HG03571 (cell line): ENCODE results near the gene ZFAND4.
"Not testable (repeated sequence)": the region's sequence is repeated elsewhere in the genome, so short reads cannot be mapped to it uniquely, and the experiment has no call there.

Experiments used
- ATAC-seq: cut with Tn5 transposase; IDR thresholded peaks from one replicate; pipeline ENCODE4 v1.9.1; 2021; ENCODE audit not compliant: unreplicated experiment

Gene ZFAND4

DNA sequence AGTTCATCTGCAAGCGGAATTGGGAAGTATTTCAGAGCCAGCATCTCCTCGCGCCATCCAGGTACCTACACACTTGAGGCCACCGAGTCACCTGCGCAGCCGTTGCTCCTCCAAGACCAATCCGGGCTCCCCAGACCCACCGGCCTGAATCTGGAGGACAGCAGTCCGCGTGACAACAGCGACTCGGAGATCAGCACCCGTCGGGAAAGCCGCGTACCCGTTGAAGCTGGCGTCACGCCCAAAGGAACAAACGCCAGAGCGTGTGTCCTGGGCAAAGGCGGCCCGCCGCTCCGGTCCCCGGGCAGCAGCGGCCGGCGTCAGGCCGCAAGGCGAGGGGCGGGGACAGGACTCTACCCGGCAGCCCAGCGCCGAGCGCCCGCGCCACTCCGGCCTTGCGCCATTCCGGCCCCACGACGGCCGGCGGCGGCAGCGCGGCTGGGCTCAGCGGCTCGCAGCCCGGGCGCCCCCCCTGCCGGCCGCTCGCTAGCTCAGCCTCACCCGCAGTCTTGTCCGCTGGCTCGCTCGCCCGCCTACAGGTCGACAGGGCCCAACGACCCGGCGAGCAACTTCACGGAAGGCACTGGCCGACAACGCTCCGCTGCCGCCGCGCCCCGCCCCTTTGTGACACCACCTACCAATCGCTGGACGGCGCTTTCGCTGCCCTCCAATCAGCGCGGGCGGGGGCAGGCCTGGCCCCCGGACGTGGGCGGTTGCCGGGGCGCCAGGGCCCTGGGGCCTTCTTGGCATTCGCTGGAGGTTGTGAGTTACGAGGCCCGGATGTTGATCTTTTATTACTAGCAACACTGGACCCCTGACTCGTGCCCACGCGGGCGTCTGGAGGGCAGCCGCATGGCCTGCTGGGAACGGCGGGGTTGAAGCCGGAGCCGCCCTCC, at the start of gene ZFAND4:
TSS of gene ZFAND4 (minus strand) at position 592 of the 893 bp plus-strand sequence. CDS start 9,047 bp downstream, outside the sequence.
- ATAC-seq: peak; percentile 98

DNA sequence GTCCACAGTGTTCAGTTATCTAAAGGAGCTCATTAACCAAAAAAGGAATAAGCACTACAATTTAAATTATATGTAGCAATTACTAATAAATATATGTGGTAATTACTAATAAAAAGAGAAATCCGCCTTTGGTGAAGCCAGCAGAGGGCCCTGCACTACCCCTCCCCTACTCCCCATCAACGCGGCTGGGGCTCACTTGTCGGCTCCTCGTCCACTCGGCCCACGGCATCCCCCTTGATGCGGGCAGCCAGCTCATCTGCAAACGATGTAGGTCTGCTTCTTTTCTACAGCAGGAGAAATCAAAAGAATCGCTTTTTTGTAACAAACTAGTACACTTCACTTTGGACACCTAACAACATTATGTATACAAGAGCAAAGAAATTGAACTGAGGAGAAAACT, 48.9 kb upstream of the ZFAND4 start:
- ATAC-seq: not testable (repeated sequence)

DNA sequence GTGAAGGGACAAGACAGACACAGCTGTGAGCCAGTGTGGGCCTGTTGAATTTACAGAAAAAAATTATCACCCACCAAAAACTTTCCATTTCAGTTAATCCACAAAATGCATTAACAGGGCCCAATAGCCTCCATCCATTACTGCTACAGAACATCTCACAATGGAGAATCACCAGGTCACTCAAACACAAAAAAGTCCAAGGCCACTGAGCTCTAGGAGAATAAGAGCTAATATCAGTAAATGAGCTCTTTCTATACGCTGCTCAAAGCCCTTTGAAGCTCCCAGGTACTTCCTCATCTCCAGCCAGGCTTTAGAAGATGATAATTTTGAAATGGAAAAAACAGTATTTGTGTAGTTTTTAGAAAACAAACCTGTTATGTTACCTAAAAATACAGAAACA, 45.1 kb upstream of the ZFAND4 start:
- not testable (repeated sequence) for ATAC-seq

DNA sequence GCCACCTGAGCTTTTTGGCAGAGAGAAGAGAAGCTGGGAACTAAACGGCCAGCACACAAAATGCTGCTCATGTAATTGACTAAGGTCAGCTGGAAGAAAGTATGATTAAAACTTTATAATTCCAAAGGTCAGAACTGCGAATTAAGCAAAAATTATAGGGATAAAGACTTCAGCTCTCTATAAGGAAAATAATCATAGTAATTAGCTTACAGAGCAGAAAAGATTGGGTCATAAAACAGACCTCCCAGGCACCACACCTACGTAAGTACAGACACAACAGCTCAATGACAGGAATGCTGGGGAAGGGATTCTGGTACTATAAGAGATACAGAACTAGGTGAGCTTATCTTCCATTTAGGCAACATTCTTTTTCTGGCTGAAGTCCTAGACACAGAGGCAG, 44.5 kb upstream of the ZFAND4 start:
- not testable (repeated sequence) for ATAC-seq

DNA sequence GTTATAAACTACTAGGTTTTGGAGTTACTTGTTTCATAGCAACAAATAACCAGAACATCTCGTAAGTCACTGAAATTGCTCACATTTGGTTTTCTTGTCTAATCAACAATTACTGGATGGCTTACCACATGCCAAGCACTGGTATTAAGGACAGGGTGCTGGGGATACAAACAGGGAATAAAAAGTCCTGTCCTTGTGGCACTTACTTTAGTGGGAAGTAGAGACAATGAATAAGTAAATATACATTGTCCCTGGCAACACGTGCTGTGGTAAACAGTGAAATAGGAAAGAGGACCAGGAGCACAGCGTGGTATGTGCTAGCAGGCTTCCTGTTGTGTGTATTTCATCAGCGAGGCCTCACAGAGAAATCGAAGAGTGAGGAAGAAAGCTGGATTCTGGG, 38.7 kb upstream of the ZFAND4 start:
- ATAC-seq: not testable (repeated sequence)

DNA sequence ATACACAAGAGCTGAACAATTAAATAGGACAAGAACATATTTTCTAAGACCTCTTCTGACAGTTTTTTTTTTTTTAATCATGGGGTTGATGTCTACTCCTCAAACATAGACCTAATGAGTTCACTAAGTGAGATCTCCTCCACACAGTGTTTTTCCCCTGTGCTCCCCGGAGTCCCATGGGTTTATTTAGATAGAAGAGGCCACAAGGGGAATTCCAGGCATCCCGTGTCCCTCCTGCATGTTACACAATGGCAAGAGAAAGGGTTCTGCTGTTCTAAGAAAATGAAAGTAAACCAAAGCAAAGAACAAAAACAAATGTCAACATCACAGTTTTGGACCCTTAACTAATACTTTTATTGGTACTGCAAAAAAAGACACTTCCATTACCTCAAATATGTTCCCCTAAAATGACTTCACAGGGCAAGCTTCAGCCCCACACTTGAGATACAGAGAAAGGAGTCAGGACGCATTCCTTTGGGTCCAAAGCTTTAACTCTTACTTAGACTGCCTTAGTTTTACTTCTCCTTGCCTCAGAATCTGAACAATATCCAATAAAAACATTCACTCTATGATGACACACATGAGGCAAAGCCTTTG, 37.7 kb upstream of the ZFAND4 start:
- ATAC-seq: peak; percentile 75

DNA sequence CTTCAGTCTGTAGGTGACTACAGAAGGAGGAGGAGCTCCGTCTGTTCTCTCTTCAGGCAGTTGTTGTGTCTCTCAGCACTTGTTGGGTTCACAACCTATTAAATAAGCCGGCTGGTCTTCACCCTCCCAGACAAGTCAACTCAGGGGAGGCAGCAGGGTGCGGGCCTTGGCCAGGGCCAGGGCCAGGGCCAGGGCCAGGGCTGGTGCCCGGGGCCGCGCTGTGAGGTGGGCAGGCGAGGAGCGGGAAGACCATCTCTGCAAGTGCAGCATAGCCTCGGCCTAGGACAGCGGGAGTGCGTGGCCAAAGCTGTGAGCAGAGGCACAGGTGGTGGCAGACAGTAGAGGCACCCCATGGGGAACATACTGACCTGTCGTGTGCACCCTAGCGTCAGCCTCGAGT, 5.9 kb upstream of the ZFAND4 start:
- ATAC-seq: not testable (repeated sequence)

DNA sequence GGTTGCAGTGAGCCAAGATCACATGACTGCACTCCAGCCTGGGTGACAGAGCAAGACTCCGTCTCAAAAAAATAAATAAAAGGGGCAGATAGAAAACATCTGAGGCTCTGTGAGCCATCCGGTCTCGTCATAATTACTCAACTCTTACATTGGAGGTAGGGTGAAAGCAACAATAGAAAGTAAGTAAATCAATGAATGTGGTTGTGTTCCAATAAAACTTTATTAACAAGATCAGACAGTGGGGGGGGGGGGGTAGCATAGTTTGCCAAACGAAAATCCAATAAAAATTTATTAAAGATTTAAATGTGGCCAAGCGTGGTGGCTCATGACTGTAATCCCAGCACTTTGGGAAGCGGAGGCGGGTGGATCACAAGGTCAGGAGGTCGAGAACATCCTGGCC, 2.8 kb upstream of the ZFAND4 start:
- no peak for ATAC-seq

DNA sequence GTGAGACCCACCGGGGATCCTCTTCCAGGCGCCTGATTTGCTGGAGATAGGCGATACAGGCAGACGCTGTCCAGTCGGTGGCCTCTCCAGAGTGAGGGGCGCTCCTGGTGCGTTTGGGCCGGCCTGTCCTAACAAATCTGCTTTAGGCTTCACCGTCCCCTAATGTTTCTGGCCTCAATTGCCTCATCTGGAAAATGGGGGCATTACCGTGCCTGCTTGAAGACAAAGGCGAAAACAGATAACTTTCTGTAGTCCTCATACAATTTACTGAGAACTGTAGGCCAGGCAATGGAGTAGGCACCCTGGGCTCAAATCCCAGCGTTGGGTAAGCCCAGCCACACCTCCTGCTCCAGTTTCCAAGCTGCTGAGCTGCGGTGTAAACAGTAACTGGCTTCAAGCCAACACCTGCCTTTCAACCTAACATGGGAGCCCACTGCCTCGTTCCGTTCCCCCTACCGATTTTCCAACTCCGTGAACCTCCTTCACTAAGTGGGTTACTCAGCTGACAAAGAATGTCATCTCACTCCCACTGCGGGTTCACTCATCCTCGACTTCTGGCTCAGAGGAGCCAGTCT, 589 bp upstream of the ZFAND4 start:
- ATAC-seq: no peak

DNA sequence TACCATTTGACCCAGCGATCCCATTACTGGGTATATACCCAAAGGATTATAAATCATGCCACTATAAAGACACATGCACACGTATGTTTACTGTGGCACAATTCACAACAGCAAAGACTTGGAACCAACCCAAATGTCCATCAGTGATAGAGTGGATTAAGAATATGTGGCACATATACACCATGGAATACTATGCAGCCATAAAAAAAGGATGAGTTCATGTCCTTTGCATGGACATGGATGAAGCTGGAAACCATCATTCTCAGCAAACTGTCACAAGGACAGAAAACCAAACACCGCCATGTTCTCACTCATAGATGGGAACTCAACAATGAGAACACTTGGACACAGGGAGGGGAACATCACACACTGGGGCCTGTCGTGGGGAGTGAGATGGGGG, 1.3 kb downstream of the ZFAND4 start:
- ATAC-seq: not testable (repeated sequence)

DNA sequence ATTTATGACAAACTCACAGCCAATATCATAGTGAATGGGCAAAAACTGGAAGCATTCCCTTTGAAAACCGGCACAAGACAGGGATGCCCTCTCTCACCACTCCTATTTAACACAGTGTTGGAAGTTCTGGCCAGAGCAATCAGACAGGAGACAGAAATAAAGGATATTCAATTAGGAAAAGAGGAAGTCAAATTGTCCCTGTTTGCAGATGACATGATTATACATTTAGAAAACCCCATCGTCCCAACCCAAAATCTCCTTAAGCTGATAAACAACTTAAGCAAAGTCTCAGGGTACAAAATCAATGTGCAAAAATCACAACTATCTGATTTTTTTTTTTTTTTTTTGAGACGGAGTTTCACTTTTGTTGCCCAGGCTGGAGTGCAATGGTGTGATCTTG, 2.7 kb downstream of the ZFAND4 start:
- not testable (repeated sequence) for ATAC-seq

DNA sequence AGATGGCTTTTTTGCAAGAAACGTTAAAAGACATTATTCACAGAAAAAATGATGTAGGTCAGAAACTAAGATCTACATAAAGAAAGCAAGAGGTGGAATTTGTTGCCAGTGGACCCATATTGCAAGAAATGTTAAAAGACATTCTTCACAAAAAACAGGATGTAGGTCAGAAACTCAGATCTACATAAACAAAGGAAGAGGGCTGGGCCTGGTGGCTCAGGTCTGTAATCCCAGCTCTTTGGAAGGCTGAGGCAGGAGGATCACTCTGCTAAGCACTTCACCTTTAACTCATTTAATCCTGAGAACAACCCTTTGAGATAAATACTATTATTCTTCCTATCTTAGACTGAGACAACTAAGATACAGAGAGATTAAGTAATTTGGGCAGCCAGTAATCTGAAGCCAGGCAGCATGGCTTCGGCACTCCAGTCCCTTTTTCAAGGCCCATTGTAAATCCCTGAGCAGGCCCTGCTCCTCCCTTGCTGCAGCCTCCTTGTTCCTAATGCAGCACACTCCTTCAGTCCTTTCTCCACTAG, 11.6 kb downstream of the ZFAND4 start:
- no peak for ATAC-seq

DNA sequence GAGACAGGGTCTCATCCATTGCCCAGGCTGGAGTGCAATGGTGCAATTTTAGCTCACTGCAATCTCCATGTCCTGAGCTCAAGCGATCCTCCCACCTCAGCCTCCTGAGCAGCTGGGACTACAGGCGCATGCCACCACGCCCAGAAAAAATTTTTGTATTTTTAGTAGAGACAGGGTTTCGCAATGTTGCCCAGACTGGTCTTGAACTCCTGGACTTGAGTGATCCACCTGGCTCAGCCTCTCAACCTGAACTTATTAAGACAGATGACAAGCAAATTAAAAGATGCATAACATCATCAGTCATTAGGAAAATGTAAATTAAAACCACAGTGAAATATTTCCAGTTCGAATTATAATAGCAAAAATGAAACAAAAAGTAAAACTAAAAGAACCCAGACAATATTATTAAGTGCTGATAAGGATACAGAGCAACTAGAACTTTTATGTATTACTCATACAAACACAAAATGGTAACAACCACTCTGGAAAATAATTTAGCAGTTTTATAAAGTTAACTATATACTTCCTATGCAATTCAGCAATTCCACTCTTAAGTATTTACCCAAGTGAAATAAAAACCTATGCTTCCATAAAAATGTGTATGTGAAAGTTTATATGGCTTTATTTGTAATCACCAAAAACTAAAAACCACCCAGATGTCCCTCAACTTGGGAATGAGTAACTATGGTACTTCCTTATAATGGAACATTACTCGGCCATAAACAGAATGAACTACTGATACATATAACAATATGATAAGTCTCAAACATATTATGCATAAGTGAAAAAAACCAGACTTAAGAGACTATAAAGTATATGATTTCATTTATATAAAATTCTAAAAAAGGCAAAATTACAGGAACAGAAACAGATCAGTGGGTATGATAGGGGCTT, 15.3 kb downstream of the ZFAND4 start:
- ATAC-seq: no peak

DNA sequence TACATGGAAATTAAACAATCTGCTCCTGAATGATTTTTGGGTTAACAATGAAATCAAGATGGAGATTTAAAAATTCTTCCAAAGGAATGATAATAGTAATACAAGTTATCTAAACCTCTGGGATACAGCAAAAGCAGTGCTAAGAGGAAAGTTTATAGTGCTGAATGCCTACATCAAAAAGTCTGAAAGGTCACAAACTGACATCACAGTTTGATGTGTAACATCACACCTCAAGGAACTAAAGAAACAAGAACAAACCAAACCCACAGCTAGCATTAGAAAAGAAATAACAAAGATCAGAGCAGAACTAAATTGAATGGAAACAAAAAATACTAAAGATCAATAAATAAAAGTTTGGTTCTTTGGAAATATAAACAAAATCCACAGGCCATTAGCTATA, 17.4 kb downstream of the ZFAND4 start:
- no peak for ATAC-seq

DNA sequence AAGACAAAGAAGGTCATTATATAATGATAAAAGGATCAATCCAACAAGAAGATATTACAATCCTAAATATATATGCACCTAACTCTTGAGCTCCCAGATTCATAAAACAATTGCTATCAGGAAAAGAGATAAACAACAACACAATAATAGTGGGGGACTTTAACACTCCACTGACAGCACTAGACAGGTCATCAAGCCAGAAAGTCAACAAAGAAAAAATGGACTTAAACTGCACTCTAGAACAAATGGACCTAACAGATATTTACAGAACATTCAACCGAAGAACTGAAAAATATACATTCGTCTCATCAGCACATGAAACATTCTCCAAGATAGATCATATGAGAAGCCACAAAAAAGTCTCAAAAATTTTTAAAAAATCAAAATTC, 17.8 kb downstream of the ZFAND4 start:
- not testable (repeated sequence) for ATAC-seq

DNA sequence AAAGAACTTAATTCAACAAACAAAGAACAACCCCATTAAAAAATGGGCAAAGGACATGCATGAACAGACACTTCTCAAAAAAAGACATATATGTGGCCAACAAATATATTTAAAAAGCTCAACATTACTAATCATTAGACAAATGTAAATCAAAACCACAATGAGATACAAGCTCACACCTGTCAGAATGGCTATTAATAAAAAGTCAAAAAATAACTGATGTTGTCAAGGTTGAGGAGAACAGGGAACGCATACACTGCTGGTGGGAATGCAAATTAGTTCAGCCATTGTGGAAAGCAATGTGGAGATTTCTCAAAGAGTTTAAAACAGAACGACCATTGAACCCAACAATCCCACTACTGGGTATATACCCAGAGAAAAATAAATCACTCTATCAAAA, 19.1 kb downstream of the ZFAND4 start:
- peak; percentile 57 for ATAC-seq

DNA sequence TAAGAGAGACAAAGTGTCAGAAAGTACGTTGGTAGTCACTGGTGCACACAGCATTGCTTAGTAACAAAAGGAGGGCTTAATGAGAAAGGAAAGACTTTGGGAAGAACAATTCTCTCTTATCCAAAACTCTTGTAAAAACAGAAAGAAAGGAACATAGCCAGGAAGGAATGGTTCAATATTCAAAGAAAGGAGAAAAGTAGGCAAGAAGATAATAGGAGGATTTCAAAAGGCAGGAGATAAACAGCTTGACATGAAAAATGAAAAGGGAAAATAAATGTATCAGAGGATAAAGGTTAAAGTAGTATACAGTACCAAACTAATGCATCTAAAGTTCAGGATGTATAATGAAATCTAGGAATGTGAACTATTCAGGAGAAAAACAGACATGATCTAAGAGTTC, 20.1 kb downstream of the ZFAND4 start:
- no peak for ATAC-seq

DNA sequence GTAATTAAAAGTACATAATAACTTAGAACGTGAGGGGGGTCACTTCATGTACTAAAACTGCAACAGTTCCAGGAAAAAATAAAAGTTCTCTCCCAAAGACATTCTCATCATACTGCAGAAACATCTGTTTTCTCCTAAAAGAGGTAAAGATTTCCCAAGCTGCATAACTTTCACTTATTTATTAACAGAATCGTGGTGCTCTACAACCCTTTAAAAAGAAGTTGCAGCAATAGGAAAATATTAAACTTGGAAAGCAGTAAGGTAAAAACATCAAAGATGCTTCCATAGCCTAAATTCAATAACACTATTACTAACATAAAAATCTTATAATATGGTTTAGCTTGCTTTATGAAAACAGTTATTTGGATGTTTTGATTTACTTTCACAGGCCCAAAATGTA, 23.3 kb downstream of the ZFAND4 start:
- ATAC-seq: no peak

DNA sequence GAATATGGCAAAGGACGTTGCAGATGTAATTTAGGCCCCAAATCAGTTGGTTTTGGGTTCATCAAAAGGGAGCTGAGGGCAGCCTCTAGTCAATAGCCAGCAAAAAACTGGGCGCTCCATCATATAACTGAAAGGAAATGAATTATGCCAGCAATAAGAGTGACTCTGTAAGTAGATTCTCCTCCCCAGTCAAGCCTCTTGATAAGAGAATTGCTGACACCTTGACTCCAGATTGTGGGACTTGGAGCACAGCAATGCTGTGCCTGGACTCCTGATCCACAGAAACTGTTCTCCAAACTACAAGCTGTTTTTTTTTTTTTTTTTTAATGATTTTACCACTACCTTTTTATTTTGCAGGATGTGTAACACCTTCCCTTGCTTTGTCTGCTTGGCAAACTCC, 25.5 kb downstream of the ZFAND4 start:
- no peak for ATAC-seq

DNA sequence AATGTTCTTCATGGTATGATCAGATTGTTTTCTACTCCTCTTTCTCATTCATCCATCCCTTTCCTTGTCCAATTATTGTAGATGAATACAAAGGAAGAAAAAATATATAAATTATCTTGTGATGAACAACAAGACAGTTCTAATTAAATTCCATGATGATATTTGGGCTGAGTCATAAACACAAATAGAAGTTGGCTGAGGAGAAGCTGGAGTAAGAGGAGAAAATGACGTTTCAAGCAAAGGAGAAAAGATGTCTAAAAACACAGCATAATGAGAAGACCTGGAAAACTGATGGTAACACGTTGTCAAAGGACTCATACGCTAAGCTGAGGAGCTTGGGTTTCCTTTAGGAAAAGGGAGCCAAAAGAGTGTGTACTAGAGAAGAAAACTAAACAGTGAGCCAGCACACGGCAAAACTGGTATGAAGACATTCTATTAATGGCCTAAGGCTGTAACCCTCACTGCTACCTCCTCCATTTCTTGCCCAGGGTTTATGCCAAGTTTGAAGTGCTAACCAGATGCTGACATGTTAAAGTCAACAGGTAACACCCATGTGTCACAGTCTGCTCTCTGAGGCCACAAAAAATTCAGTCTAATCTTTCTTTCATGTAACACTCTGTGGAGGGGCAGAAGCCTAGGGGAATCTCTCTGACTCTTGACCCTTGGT, 26.1 kb downstream of the ZFAND4 start:
- no peak for ATAC-seq
